Central memory CD4-positive, alpha-beta T cell (primary cell): Measurements from ENCODE around the gene HCST.
"Not testable (repeated sequence)": the region's sequence is repeated elsewhere in the genome, so short reads cannot be mapped to it uniquely, and the experiment has no call there.

Experiments used
- DNase-seq: peaks from one replicate; pipeline ENCODE4 v3.0.0; 2022

HCST gene

GRCh38 chr19:35904311-35905068 lies 2.2 kb downstream of the HCST start:
- no peak for DNase-seq

- no peak for DNase-seq
Measured at GRCh38 chr19:35905178-35905727, 2.9 kb downstream of the HCST start.

DNA sequence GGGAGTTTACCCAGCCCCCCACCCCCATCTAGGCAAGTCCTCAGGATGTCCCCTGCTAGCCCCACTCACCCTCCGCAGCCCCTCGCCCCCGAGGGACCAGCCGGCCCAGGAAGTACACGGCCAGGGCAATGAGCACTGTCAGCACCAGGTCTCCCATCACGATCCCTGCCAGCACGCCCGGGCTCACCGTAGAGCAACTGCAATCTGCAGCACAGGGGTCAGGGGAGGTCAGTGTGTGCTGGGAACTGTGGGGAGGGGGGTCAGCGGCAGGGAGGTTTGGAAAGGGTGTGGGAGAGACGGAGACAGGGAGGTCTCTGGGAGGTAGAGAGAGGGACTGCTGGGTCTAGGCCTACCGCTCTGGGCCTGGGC lies 5.0 kb downstream of the HCST start:
- no peak for DNase-seq

DNA sequence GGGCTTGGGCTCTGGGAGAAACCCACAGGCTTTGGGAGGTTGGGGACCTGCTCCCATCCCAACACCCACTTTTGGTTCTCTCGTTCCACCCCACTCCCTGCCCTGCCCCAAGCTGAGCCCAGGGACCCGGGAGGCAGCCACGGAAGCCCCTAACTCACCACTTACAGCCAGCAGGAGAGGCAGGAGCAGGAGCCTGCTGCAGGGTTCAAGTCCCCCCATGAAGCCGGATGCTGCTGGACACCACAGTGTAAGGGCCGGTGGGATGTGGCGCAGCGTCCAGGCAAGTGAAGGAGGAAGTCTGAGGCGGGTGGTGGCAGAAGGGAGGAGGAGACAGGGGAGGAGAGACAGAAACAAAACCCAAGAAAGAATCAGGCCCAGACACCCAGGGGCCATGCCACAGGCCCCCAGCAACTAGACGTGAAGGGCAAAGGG lies 5.7 kb downstream of the HCST start, which contains the start of gene TYROBP:
TYROBP (minus strand) TSS at position 286 of the 432 bp plus-strand sequence; CDS start at position 219, 67 bp downstream.
- no peak for DNase-seq

DNA sequence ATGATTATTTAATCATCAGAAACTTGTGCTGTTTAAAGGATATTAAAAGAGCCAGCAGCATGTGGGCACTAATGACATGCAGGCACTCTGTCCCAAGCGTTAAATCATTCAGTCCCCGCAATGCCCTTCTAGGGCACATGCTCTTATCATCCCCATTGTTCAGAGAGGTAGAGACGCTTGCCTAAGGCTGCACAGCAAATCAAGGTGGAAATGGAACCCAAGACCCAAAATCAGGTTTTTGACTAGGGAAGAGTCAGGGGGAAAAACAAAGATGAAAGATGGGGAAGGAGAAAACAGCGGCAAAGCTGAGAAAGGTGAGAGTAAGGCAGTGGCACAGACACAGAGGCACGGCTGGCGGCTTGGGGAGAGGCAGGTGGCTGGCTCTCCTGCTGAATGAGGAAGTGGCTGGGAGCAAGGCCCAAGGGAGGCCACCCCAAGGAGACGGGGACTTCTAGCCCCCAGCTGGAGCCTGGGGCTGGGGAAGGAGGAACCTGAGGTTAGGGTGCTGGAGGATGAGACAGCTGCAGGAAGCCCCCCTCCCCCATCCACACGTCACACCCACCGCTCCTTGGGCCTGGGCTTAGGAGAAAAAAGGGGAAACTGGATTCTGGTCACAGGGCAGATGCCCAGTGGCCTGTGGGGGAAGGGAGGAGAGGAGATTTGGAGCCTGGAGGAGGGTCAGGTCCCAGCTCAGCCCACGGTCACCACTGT lies 6.8 kb downstream of the HCST start:
- DNase-seq: no peak

DNA sequence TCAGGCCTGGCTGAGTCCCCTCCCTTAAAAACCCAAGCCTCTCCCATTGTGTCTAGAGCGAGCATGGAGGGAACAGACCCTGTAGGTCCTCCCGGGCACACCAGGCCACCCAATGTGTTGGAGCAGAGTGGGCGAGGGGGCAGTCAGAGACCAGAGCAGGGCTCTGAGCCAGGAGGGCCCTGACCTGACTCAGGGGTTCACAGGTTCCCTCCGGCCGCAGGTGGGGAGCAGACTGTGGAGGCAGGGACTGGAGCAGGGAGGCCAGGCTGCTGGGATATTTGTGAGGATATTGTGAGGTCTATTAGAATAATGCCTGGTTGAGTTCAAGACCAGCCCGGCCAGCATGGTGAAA lies 7.3 kb downstream of the HCST start:
- no peak for DNase-seq

- not testable (repeated sequence) for DNase-seq
Measured at GRCh38 chr19:35910355-35910754, 8.0 kb downstream of the HCST start.

DNA sequence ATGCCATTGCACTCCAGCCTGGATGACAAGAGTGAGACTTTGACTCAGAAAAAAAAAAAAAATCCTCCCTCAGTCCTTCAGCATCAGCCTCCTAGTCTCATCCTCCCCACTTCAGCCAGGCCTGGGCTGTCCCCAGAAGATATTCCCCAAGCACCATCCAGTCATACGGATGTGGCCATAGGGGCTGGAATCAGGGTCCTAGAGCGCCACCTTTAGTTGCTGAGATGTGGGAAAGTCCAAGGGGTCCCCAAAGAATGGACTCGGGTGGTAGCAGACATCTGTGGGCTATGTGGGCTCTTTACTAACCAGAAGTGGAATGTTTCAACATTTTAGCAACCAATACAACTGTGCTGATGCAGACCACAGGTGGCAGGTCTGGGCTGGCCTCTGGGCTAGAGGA lies 8.8 kb downstream of the HCST start:
- no peak for DNase-seq

GRCh38 chr19:35911790-35912189 lies 9.5 kb downstream of the HCST start:
- no peak for DNase-seq

GRCh38 chr19:35913589-35913988 lies 11.3 kb downstream of the HCST start:
- no peak for DNase-seq

DNA sequence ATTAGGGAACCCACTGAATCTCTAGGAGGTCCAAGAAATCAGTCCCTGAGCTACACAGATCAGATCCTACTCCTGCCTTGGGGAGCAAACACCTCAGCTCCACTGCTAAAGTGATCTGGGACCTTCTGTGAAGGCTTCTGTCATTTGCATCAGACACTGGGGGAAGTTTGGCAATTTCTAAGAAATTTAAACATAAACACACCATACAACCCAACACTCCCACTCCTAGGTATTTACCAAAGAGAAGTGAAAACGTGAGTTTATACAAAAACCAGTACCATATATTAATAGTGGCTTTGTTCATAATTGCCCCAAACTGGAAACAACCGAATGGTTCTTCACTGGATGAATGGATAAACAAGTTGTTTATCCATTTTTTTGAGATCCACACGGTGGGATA lies 13.1 kb downstream of the HCST start:
- DNase-seq: no peak

- no peak for DNase-seq
Measured at GRCh38 chr19:35919306-35919705, 17.0 kb downstream of the HCST start.

GRCh38 chr19:35921012-35921411 lies 18.7 kb downstream of the HCST start:
- no peak for DNase-seq

GRCh38 chr19:35925501-35925900 lies 23.2 kb downstream of the HCST start:
- no peak for DNase-seq

- no peak for DNase-seq
Measured at GRCh38 chr19:35928507-35928906, 26.2 kb downstream of the HCST start.

- DNase-seq: peak; percentile 49
Measured at GRCh38 chr19:35929876-35930275, 27.5 kb downstream of the HCST start.

DNA sequence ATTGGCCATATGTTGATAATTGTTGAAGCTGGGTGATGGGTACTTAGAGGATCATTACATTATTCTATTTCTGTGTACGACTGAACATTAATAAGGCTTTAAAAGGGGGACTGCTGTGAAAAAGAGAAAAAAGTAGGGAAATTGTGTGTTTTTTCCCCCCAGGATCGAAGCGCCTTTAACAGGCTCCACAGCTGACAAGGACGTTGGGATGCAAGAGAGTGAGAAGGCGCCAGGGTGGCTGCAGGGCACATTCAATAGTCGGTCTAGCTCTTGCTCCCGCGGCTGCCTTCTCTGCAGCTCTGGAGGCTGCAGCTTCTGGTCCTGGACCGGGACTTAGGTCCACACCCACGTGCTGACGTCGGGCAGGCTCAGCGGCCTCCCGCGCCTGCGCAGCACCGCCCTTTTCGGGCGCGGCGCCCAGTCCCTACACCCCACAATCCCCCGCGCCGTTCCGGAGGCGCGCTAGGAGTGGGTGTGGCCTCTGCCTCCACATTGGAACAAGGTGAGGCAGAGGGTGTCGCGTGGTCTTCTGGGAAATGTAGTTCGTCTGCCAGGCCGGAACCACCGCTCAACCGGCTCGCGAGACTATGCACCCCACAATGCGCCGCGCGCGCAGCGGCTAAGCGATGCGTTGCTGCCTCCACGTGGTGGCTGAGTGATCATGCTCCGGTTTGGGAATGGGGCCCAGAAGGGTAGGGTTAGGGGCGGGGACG lies 29.0 kb downstream of the HCST start:
- DNase-seq: peak; percentile 100

DNA sequence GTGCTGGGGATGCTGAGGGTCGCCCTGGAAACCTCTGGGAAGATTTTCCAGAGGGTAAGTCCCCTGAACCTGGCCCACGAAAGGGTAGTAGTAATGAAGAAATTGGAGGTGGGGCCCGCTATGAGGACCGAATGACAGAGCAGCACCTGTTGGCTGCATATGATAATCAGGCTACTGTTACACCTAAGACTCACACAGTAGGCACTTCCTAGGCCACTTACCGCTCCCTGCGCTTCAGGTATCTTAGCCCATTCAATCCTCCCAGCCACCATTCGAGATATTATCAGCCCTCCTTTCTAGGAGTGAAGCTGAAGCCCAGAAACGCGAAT lies 29.5 kb downstream of the HCST start:
- DNase-seq: no peak

GRCh38 chr19:35932291-35932936 lies 30.1 kb downstream of the HCST start:
- no peak for DNase-seq

DNA sequence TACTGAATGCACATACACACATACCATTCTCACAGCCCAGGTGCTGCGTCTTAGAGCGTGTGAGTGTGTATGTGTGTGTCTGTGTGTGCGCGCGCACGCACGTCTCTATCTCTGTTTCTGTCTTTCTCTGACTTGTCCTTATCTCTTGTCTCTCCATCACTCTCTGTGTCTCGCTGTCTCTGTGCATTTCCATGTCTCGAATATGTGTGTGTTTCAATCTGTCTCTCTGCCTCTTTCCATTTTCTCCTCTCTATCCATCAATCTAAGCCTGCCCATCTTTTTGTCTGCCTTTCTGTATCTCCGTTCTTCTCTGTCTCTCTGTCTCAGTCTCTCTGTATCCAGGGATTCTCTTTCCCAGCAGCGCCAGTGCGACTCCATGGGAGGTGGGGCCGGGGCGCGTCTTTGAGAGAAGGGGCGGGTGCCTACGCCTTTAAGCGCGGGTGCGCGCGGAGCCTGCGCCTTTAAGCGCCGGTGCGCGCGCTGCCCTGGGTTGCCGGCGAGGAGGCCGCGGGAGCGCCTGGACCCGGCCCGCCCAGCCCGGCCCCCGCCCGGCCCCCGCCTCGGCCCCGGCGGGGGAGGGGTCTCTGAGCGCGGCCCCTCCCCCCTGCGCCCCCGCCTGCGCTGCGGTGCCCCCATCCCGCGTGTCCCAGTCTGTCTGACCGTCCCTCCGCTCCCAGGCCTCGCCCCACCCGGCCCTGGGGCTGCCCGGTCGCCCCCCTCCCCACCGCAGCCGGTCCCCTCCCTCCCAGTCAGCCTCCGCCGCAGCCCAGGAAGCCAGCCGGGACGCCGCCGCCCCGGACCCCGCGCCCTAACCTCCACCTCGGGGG lies 33.8 kb downstream of the HCST start, which contains the start of gene LRFN3:
LRFN3 (plus strand) TSS at position 464 of the 827 bp plus-strand sequence. CDS start 3,052 bp downstream, outside the sequence.
- DNase-seq: peak; percentile 27

DNA sequence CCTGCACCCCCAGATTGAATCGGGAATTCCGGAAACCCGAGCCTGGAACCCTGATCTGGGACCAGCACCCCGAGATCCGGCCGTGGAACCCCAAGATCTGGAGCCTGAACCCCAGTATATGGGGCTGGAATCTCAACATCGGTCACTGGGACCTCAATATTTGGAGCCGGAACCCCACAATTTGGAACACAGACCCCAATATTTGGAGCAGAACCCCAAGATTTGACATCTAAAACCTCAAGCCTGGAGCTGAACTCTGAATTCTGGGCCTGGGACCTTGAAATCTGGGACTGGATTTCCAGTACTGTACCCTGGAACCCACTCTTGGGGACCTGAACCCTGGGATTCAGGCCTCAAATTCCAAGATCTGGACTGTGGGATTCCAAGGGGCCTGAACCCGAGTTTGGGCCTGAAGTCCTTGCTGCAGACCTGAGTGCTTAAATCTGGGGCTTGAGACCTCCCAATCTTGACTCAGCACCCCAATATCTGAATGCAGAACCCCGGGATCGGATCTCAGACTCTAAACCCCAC lies 34.5 kb downstream of the HCST start:
- no peak for DNase-seq
